ENCODE data around the gene CIAPIN1. TPM values are rescaled to one million over a fixed set of nuclear protein-coding genes. Genes with fewer than 3 reads are reported as not detected.

Gene CIAPIN1
- total and polyA plus RNA-seq, 8 donors: 14.0 to 146 (median 32.7) TPM

DNA sequence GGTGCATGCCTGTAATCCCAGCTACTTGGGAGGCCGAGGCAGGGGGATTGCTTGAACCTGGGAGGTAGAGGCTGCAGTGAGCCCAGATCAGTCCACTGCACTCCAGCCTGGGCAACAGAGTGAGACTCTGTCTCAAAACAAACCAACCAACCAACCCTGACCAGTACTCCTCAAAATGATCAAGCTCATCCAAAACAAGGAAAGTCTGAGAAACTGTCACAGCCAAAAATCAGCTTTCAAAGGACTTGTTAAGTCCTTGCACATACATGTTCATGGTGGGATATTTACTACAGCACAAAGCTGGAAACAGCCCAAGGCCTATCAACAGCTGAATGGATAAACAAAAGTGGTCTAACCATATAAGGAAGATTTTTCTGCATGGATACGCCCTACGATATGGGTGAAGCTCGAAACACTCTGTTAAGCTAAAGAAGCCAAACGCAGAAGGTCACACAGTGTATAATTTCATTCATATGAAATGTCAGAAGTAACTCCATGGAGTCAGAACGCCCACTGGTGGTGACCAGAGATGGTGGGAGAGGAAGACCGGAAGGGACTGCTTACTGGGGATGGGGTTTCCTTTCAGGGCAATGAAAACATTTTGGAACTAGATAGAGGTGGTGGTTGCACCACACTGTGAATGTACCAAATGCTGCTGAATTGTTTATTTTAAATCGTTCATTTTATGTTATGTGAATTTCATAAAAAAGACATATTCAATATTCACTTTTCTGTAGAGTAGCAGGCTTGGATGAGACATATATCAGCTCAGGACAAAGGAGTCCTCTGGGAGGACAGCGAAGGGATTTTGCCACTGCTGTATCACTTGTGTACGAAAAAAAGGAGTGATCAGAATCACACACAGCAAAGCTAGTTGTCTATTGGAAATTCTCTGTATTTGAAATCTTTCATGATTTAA, 24.9 kb downstream of the CIAPIN1 start:
- H3K36me3 ChIP-seq: peaks cover 0 to 16% (median 8%) of the 10 kb centered on the region in 4 donors
- no peaks in the 10 kb centered on the region for H3K9me3 ChIP-seq
- DNase-seq: peak; percentile 52 to 89
- TF ChIP-seq POLR2A (IDR thresholded peaks at IDR 0.05) (no peak), POLR2AphosphoS5 (IDR thresholded peaks at IDR 0.05) (peak in 1 of 3 donors; percentile 46), EP300 (IDR thresholded peaks at IDR 0.05) (no peak)
- TF ChIP-seq, protein P1, sequence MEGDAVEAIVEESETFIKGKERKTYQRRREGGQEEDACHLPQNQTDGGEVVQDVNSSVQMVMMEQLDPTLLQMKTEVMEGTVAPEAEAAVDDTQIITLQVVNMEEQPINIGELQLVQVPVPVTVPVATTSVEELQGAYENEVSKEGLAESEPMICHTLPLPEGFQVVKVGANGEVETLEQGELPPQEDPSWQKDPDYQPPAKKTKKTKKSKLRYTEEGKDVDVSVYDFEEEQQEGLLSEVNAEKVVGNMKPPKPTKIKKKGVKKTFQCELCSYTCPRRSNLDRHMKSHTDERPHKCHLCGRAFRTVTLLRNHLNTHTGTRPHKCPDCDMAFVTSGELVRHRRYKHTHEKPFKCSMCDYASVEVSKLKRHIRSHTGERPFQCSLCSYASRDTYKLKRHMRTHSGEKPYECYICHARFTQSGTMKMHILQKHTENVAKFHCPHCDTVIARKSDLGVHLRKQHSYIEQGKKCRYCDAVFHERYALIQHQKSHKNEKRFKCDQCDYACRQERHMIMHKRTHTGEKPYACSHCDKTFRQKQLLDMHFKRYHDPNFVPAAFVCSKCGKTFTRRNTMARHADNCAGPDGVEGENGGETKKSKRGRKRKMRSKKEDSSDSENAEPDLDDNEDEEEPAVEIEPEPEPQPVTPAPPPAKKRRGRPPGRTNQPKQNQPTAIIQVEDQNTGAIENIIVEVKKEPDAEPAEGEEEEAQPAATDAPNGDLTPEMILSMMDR (IDR thresholded peaks at IDR 0.05): peak in 5 of 7 experiments; percentile 49 to 73 (median 54)
- peaks cover 14 to 43% (median 30%) of the 10 kb centered on the region in 4 donors for H3K4me1 ChIP-seq
- H3K27me3 ChIP-seq: no peaks in the 10 kb centered on the region
- no peak overlapping the region for H3K4me3 ChIP-seq
- intact Hi-C loops (cut with DNase I; ENCODE audit: low total_unique reads): loop anchor here (10.0 kb wide), 1 partner anchor 93 kb away; no protein-coding TSS in a partner anchor
- 30 to 36% (median 33%) methylated on average over 10 of the region's 10 CpGs for WGBS, 5 donors
- no peak overlapping the region for H3K27ac ChIP-seq

DNA sequence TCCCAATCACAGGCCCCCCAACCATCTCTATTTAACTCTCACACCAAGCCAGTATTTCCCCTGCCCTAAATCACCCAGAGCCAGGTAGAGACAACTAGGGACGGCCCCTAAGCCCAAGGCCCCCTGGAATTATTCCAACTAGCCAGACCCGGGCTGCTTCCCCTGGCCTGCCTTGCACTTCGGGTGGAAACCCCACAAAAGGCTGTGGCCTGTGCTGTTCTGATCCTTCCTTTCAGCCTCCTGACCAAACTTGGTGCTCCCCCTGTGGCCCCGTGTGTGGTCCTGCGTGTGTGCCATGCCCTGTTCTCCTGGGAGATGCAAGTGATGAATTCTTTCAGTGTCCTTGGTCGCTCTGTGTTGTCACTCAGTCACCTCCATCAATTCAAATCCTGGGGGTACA, 27.7 kb downstream of the CIAPIN1 start:
- Histone ChIP-seq H3K36me3 (no peaks in the 10 kb centered on the region), H3K27me3 (peaks cover 0 to 4% (median 0%) of the 10 kb centered on the region in 3 donors), H3K9me3 (no peaks in the 10 kb centered on the region), H3K27ac (no peak overlapping the region), H3K4me3 (no peak overlapping the region), H3K4me1 (peaks cover 20 to 47% (median 37%) of the 10 kb centered on the region in 4 donors)
- TF ChIP-seq EP300 (IDR thresholded peaks at IDR 0.05): no peak
- TF ChIP-seq, protein P1 (IDR thresholded peaks at IDR 0.05): no peak
- no peak for TF ChIP-seq POLR2AphosphoS5 (IDR thresholded peaks at IDR 0.05)
- TF ChIP-seq POLR2A (IDR thresholded peaks at IDR 0.05): no peak
- intact Hi-C loops (cut with DNase I; ENCODE audit: low total_unique reads): no loop called here
- WGBS, 5 donors: 70 to 81% (median 79%) methylated on average over 6 of the region's 6 CpGs
- peak in 1 of 2 donors; percentile 4 for DNase-seq

DNA sequence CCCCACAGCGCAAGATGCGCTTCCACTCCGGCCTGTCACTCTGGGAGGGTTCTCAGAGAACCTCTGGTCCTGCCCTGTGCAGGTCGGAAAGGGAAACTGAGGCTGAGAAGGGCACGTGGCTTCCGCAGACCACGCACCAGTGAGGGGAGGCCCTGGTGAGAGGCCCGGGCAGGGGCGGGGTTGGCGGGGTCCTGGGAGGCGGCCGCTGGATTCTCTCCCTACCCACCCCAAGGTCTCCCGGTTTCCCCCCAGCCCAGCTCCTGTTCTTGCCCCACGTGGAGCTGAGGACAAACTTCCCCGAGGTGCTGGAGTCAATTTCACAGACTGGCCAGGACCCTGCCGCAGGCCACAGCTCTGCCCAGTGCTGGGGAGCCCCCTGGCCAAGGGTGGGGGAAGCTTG, 31.1 kb downstream of the CIAPIN1 start:
- WGBS, 5 donors: 83 to 89% (median 85%) methylated on average over 11 to 16 of the region's 16 CpGs
- Histone ChIP-seq H3K27me3 (peaks cover 0 to 4% (median 0%) of the 10 kb centered on the region in 3 donors), H3K27ac (peak overlapping the region in 1 of 5 donors; percentile 32), H3K4me3 (no peak overlapping the region), H3K9me3 (no peaks in the 10 kb centered on the region), H3K4me1 (peaks cover 11 to 35% (median 28%) of the 10 kb centered on the region in 4 donors), H3K36me3 (no peaks in the 10 kb centered on the region)
- no peak for DNase-seq
- intact Hi-C loops (cut with DNase I; ENCODE audit: low total_unique reads): loop anchor here (2.0 kb wide), 1 partner anchor 115 kb away; no protein-coding TSS in a partner anchor
- no peak for TF ChIP-seq EP300 (IDR thresholded peaks at IDR 0.05)
- TF ChIP-seq POLR2AphosphoS5 (IDR thresholded peaks at IDR 0.05): no peak
- TF ChIP-seq, protein P1 (IDR thresholded peaks at IDR 0.05): no peak
- TF ChIP-seq POLR2A (IDR thresholded peaks at IDR 0.05): no peak

DNA sequence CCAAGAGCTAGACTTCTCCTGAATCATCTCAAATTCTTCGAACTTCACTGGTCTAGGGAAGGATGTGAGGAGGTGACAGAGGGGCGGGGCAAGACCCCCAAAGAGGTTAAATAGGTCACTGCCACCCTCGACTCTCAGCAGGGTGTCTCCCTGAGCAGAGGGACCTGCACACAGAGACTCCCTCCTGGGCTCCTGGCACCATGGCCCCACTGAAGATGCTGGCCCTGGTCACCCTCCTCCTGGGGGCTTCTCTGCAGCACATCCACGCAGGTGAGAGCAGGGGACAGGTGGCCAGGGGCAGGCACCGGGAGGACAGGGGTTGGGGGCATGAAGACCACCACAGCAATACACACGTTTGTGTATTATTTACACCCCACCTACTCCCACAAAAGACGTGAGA, 33.5 kb downstream of the CIAPIN1 start:
- peaks cover 7 to 37% (median 23%) of the 10 kb centered on the region in 4 donors for H3K4me1 ChIP-seq
- no peak overlapping the region for H3K4me3 ChIP-seq
- no peaks in the 10 kb centered on the region for H3K9me3 ChIP-seq
- peaks cover 0 to 4% (median 0%) of the 10 kb centered on the region in 3 donors for H3K27me3 ChIP-seq
- 50 to 69% (median 57%) methylated on average over 7 of the region's 7 CpGs for WGBS, 5 donors
- H3K36me3 ChIP-seq: no peaks in the 10 kb centered on the region
- no peak for TF ChIP-seq POLR2AphosphoS5 (IDR thresholded peaks at IDR 0.05)
- TF ChIP-seq POLR2A (IDR thresholded peaks at IDR 0.05): no peak
- TF ChIP-seq, protein P1 (IDR thresholded peaks at IDR 0.05): no peak
- TF ChIP-seq EP300 (IDR thresholded peaks at IDR 0.05): no peak
- intact Hi-C loops (cut with DNase I; ENCODE audit: low total_unique reads): no loop called here
- no peak for DNase-seq
- H3K27ac ChIP-seq: no peak overlapping the region

Data from stomach (tissue), 9 donors.